Transverse colon (tissue), 3 donors: Measurements from ENCODE around the gene TDRD1.

ENCODE experiments used
- EP300 ChIP-seq: sonication (generic); formaldehyde crosslinking; IDR thresholded peaks from one replicate; pipeline ENCODE4 v1.6.1; 2017; ENCODE audit warnings: antibody characterized with exemption, low read depth
- TF ChIP-seq, protein P1 (sequence below), 5 experiments: fragments of 200-600 bp in 3 of 5; fragments of 450-650 bp in 2 of 5; sonication (generic) in 3 of 5; IDR thresholded peaks; 1 replicate in 2 of 5; 2 replicates in 3 of 5; pipeline ENCODE4 v1.5.1; 2016 to 2017; ENCODE audit warnings: antibody characterized with exemption in 5 of 5, inconsistent platforms in 3 of 5, mild to moderate bottlenecking in 2 of 5, moderate library complexity in 1 of 5

- TF ChIP-seq, protein P1, sequence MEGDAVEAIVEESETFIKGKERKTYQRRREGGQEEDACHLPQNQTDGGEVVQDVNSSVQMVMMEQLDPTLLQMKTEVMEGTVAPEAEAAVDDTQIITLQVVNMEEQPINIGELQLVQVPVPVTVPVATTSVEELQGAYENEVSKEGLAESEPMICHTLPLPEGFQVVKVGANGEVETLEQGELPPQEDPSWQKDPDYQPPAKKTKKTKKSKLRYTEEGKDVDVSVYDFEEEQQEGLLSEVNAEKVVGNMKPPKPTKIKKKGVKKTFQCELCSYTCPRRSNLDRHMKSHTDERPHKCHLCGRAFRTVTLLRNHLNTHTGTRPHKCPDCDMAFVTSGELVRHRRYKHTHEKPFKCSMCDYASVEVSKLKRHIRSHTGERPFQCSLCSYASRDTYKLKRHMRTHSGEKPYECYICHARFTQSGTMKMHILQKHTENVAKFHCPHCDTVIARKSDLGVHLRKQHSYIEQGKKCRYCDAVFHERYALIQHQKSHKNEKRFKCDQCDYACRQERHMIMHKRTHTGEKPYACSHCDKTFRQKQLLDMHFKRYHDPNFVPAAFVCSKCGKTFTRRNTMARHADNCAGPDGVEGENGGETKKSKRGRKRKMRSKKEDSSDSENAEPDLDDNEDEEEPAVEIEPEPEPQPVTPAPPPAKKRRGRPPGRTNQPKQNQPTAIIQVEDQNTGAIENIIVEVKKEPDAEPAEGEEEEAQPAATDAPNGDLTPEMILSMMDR (IDR thresholded peaks at IDR 0.05), result no peak
- no peak for TF ChIP-seq EP300
Observed at GRCh38 chr10:114265392-114266053, 86.4 kb downstream of the TDRD1 start.
